Hematopoietic multipotent progenitor cell treated with erythropoietin and hydrocortisone succinate and interleukin-3 and kit ligand, for 8 days (in vitro differentiated cells): ENCODE measurements around the gene MKI67.
"Not testable (repeated sequence)": the region's sequence is repeated elsewhere in the genome, so short reads cannot be mapped to it uniquely, and the experiment has no call there.

Experiments used
- DNase-seq: peaks from one replicate; pipeline ENCODE4 v3.0.0-alpha.2; 2015

The MKI67 gene

GRCh38 chr10:128105383-128105782 is 20.8 kb downstream of the MKI67 start:
- DNase-seq: no peak

- no peak for DNase-seq
Measured at GRCh38 chr10:128103229-128103714, 23.0 kb downstream of the MKI67 start.

- no peak for DNase-seq
Measured at GRCh38 chr10:128102480-128103228, 23.6 kb downstream of the MKI67 start.

GRCh38 chr10:128101901-128102300 is 24.3 kb downstream of the MKI67 start:
- DNase-seq: no peak

- no peak for DNase-seq
Measured at GRCh38 chr10:128099901-128100300, 26.3 kb downstream of the MKI67 start.

DNA sequence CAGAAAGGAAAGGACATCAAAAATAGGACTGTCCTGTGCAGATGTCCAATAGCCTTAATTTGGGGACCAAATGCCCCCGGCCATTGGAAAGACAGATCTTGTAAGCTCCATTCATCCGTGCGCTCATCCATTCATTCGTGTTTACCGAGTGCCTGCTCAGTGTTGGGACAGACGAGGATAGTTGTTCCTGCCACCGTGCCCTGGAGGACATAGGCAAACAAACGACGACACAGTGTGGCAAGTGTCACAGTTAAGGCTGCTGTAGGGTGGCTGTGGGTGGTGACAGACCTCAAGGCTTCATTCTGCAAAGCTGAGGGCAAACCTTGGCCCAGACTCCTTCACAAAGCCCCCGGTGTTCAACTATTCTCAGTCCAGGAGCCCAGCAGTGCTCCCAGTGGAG is 27.6 kb downstream of the MKI67 start:
- DNase-seq: no peak

- DNase-seq: no peak
Measured at GRCh38 chr10:128097783-128098182, 28.4 kb downstream of the MKI67 start.

GRCh38 chr10:128096486-128097199 is 29.6 kb downstream of the MKI67 start:
- no peak for DNase-seq

GRCh38 chr10:128095753-128096469 is 30.3 kb downstream of the MKI67 start:
- no peak for DNase-seq

- no peak for DNase-seq
Measured at GRCh38 chr10:128095027-128095752, 31.0 kb downstream of the MKI67 start.

DNA sequence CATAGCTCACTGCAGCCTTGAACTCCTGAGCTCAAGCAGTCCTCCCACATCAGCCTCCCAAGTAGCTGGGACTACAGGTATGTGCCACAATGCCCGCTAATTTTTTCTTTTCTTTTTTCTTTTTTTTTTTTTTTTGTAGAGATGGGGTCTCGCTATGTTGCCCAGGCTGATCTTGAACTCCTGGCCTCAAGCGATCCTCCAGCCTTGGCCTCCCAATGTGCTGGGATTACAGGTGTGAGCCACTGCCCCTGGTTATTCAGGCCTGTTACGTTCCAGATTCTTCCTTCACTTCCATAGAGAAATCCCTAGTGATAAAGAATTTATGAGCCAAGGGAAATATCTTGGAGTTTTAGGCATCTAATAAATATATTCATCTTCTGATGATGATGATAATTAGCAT is 31.6 kb downstream of the MKI67 start:
- DNase-seq: not testable (repeated sequence)

- no peak for DNase-seq
Measured at GRCh38 chr10:128092454-128092853, 33.8 kb downstream of the MKI67 start.

DNA sequence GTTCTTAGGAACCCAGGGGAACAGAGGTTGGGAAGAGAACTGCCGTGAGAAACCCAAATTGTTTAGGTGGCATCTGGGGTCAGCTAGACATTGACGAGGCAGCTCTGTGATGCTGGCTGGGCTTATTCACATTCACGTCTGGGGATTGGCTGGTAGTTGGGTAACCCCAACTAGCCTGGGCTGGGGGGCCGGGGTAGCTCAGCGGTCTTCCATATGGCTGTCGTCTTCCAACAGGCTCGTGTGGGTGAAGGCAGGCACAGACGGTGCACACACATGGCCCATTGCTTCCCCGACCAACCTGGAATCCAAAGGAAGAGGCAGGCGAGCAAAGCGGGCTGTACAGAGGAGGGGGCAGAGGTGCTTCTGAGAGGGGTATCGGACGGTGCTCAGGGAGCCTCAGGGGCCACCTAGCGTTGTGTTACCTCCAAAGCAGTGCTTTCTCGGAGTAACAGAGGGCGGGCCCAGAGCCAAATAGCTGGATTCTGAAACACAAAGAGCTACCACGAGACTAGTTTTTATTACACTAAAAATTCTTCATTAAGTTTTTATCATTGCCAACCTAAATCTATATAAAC is 34.5 kb downstream of the MKI67 start:
- no peak for DNase-seq

GRCh38 chr10:128087884-128088709 is 38.1 kb downstream of the MKI67 start:
- DNase-seq: no peak

DNA sequence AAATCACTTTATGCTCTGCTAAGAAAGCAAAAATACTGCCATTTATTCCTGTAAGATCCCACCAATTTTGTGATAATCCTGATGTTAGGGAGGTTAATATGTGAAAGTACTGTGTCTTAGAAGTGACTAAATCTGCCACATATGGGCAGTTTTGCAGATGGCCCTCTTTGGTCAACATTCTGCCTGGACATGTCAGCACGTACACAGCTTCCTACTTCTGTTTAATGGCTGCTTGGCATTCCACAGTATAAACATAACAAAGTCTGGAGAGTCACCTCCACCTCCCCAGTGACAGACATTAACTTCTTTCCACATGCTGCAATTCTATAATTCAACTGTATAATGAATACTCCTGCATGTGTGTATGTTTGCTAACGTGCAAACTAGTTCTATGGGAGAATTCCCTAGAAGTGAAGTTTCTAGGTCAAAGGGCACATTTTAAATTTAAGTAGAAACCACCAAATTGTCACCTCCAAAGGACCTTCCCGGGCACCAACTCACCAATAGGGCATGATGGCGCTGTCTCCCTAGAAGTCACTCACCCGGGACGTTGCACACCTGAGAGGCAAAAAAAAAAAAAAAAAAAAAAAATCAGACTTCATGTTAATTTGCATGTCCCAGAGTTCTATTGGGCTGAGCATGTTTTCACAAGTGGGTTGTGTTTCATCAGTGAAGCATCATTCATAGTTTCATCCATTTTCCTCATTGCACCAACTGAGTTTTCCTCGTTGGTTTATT is 38.9 kb downstream of the MKI67 start:
- DNase-seq: no peak

- DNase-seq: no peak
Measured at GRCh38 chr10:128086003-128086863, 40.0 kb downstream of the MKI67 start.

- DNase-seq: no peak
Measured at GRCh38 chr10:128084991-128085390, 41.2 kb downstream of the MKI67 start.

DNA sequence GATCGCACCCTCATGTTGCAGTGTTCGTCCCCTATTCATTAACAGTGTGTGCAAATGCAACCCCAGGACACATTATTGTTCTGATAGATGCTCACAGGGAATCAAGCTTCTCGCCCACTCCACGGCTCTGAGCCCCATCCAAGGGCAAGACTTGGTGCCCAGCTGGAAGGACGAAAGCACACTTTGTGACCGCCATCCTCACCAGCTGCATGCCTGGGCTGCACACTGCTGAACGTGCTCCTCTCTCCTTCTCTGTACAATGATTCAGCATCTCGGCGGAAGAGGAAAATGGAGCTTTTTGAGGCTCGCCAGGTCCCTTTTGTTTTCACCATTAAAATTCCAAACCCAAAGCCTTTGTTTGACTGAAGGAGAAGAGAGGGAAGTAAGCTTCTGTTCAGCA is 41.9 kb downstream of the MKI67 start:
- DNase-seq: no peak

DNA sequence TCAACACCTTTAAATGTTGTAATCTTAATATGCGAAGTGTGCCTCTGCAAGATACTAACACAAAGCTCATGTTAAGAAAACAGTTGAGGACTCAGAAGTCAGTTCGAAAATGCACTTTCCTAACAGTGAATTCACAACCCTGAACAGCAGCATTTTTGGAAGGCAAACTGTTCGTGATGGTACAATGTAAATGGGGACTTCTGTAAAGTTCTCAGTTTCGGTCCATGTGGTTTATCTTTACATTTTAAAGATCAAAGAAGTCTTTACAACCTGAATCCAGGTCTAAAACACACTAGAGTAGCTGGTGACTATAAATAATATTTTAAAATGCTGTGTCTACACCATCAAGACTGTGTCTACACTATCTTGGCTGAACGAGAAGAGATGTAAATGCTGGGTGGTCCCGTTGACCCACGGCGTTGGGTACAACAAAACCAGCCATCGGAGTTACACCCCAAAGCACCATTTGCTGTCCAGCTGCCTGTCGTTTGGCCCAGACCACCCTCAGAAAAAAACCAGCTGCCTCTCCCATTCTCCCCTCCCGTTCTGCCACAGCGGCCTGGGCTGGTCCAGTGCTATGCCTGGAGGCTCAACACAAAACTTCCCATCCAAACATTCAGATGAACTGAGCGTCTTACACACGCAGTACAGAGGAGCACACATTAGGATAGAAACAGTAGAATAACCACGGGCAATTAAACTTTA is 42.9 kb downstream of the MKI67 start:
- DNase-seq: no peak
